Measurements from ENCODE around the gene DDO.
"Not testable (repeated sequence)": the region's sequence is repeated elsewhere in the genome, so short reads cannot be mapped to it uniquely, and the experiment has no call there.

DDO gene, protein sequence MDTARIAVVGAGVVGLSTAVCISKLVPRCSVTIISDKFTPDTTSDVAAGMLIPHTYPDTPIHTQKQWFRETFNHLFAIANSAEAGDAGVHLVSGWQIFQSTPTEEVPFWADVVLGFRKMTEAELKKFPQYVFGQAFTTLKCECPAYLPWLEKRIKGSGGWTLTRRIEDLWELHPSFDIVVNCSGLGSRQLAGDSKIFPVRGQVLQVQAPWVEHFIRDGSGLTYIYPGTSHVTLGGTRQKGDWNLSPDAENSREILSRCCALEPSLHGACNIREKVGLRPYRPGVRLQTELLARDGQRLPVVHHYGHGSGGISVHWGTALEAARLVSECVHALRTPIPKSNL

GRCh38 chr6:110415086-110415916 is at the start of gene DDO:
Gene DDO (minus strand): TSS chr6:110415575. CDS start chr6:110413462, 2,113 bp downstream.
- H3K4me1 Mint-ChIP-seq, result peaks cover 3% of the 10 kb centered on the region
- peaks cover 9% of the 10 kb centered on the region for H3K27me3 Mint-ChIP-seq
- no peak for ATAC-seq
- H3K9me3 Mint-ChIP-seq, result no peaks in the 10 kb centered on the region
- no peaks in the 10 kb centered on the region for H3K36me3 Mint-ChIP-seq (ENCODE audit: low read depth)
- peak within 1 kb of the TSS; percentile 27 for H3K4me3 Mint-ChIP-seq
- no peak for DNase-seq
- no peak within 1 kb of the TSS for H3K27ac Mint-ChIP-seq

DNA sequence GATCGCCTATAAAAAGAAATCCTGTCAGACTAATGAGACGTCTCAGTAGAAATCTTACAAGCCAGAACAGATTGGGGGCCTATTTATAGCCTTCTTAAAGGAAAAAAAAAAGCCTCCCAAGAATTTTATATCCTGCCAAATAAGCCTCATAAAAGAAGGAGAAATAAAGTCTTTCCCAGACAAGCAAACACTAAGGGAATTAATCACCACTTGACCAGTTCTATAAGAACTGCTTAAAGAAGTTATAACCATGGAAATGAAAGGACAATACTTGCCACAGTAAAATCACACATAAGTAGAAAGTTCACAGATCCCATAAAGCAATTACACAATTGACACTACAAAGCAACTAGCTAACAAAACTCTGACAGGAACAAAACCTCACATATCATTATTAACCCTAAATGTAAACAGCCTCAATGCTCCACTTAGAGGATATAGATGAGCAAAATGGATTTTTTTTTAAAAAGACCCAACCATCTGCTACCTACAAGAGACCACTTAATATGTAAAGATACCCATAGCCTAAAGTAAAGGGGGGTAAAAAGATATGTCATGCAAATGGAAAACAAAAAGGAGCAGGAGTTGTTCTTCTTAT is 47.6 kb upstream of the DDO start:
- H3K27ac Mint-ChIP-seq, result no peak overlapping the region
- peaks cover 28% of the 10 kb centered on the region for H3K9me3 Mint-ChIP-seq
- H3K27me3 Mint-ChIP-seq, result peaks cover 4% of the 10 kb centered on the region
- no peak for DNase-seq
- no peak overlapping the region for H3K4me3 Mint-ChIP-seq
- ATAC-seq, result no peak
- peaks cover 7% of the 10 kb centered on the region for H3K36me3 Mint-ChIP-seq (ENCODE audit: low read depth)
- no peaks in the 10 kb centered on the region for H3K4me1 Mint-ChIP-seq

DNA sequence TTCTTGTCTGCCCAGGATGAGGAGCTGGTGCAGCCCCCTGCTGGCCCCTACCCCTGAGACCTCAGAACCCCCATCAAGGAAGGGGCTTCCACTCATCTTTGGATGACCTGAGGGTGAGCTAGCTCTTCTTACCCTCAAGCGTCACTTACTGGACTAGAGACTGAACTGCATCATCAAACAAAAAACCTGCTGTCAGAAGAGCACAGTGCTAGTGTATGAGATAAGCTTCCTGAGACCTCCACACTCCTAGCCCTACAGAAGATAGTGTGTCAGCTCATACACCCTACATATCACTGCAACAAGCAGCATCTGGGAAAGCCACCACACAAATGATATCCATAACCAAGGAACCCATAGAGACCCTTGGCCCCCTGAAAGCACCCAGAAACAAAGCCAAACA is 46.0 kb upstream of the DDO start:
- no peak overlapping the region for H3K4me3 Mint-ChIP-seq
- DNase-seq, result no peak
- H3K36me3 Mint-ChIP-seq (ENCODE audit: low read depth), result peaks cover 7% of the 10 kb centered on the region
- peaks cover 4% of the 10 kb centered on the region for H3K27me3 Mint-ChIP-seq
- no peaks in the 10 kb centered on the region for H3K4me1 Mint-ChIP-seq
- no peak overlapping the region for H3K27ac Mint-ChIP-seq
- H3K9me3 Mint-ChIP-seq, result peaks cover 28% of the 10 kb centered on the region
- no peak for ATAC-seq

GRCh38 chr6:110459137-110459536 is 43.8 kb upstream of the DDO start:
- DNase-seq, result no peak
- Mint-ChIP-seq H3K36me3 (ENCODE audit: low read depth) (peaks cover 7% of the 10 kb centered on the region), H3K27ac (no peak overlapping the region), H3K27me3 (peaks cover 2% of the 10 kb centered on the region), H3K4me3 (no peak overlapping the region), H3K4me1 (no peaks in the 10 kb centered on the region), H3K9me3 (peaks cover 24% of the 10 kb centered on the region)
- no peak for ATAC-seq

DNA sequence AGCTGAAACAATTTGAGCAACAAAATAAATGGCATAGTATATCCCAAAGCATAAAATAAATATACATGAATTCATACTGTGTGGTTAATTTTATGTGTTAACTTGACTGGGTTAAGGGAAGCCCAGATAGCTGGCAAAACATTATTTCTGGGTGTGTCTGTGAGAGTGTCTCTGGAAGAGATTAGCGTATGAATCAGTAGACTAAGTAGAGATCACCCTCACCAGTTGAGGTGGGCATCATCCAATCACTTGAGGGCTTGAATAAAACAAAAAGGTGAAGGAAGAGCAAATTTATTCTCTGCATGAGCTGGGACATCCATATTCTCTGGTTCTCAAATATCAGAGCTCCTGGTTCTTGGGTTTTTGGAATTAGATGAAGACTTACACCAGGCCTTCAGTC is 43.1 kb upstream of the DDO start:
- peaks cover 7% of the 10 kb centered on the region for H3K36me3 Mint-ChIP-seq (ENCODE audit: low read depth)
- ATAC-seq (no peak), DNase-seq (no peak)
- no peak overlapping the region for H3K27ac Mint-ChIP-seq
- H3K27me3 Mint-ChIP-seq, result peaks cover 2% of the 10 kb centered on the region
- H3K9me3 Mint-ChIP-seq, result peaks cover 18% of the 10 kb centered on the region
- H3K4me3 Mint-ChIP-seq, result no peak overlapping the region
- H3K4me1 Mint-ChIP-seq, result no peaks in the 10 kb centered on the region

GRCh38 chr6:110457567-110458175 is 42.3 kb upstream of the DDO start:
- H3K27ac Mint-ChIP-seq; ATAC-seq; H3K27me3 Mint-ChIP-seq; H3K4me3 Mint-ChIP-seq; H3K4me1 Mint-ChIP-seq; H3K36me3 Mint-ChIP-seq (ENCODE audit: low read depth): not testable (repeated sequence)
- H3K9me3 Mint-ChIP-seq, result peaks cover 10% of the 10 kb centered on the region
- DNase-seq, result peak; percentile 16

DNA sequence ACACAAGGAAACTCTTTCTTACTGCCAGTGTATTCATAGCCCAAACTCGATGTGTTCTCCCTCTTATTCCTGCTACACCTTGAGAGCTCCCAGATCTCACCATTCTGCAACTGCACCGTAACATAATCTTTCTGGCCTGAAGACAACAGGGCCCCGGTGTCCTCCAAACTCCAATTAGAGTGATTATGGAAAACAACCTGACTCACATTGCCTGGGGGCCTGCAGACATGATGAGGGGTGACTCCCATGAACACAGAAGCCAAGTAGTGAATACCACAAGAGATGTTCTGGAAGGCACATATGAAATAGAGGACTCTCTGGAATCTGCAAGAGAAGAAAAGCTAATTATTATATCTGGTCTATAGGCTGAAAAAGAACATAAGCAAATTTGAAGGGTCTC is 41.3 kb upstream of the DDO start:
- Mint-ChIP-seq H3K4me1 (no peaks in the 10 kb centered on the region), H3K9me3 (peaks cover 4% of the 10 kb centered on the region), H3K36me3 (ENCODE audit: low read depth) (peaks cover 4% of the 10 kb centered on the region), H3K27me3 (peaks cover 7% of the 10 kb centered on the region), H3K4me3 (no peak overlapping the region), H3K27ac (no peak overlapping the region)
- ATAC-seq (no peak), DNase-seq (no peak)

- Mint-ChIP-seq H3K27me3 (peaks cover 5% of the 10 kb centered on the region), H3K27ac (no peak overlapping the region), H3K4me1 (no peaks in the 10 kb centered on the region), H3K9me3 (no peaks in the 10 kb centered on the region), H3K36me3 (ENCODE audit: low read depth) (no peaks in the 10 kb centered on the region), H3K4me3 (no peak overlapping the region)
- ATAC-seq, result no peak
- DNase-seq, result no peak
Observed at GRCh38 chr6:110449541-110449895, 34.1 kb upstream of the DDO start.

GRCh38 chr6:110448846-110449540 is 33.6 kb upstream of the DDO start:
- ATAC-seq (no peak), DNase-seq (no peak)
- Mint-ChIP-seq H3K27me3 (peaks cover 5% of the 10 kb centered on the region), H3K4me3 (no peak overlapping the region), H3K36me3 (ENCODE audit: low read depth) (no peaks in the 10 kb centered on the region), H3K4me1 (no peaks in the 10 kb centered on the region), H3K9me3 (no peaks in the 10 kb centered on the region), H3K27ac (no peak overlapping the region)

- Mint-ChIP-seq H3K27ac (no peak overlapping the region), H3K36me3 (ENCODE audit: low read depth) (no peaks in the 10 kb centered on the region), H3K9me3 (no peaks in the 10 kb centered on the region), H3K4me1 (no peaks in the 10 kb centered on the region), H3K4me3 (no peak overlapping the region), H3K27me3 (peaks cover 11% of the 10 kb centered on the region)
- DNase-seq (no peak), ATAC-seq (no peak)
Observed at GRCh38 chr6:110447761-110448160, 32.4 kb upstream of the DDO start.

DNA sequence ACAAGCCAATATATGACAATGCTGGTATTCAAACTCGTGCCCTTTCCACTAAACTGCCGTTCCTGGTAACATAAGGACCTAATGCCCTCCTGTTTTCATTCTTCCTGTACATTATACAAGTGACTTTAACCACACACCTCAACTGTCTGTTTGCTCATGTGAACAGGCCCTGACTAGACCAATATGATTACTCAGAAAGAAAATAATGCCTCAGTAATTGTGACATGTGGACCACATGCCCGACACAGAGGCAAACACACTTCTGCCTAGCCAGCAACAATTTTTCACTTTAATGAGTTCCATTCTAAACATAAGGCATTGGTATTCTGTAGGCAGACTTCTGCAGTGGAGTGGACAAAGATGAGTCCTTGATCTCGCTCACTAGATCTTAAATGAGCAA is 31.0 kb upstream of the DDO start:
- H3K9me3 Mint-ChIP-seq, result no peaks in the 10 kb centered on the region
- H3K27ac Mint-ChIP-seq, result no peak overlapping the region
- DNase-seq (no peak), ATAC-seq (no peak)
- H3K4me3 Mint-ChIP-seq, result no peak overlapping the region
- no peaks in the 10 kb centered on the region for H3K36me3 Mint-ChIP-seq (ENCODE audit: low read depth)
- no peaks in the 10 kb centered on the region for H3K4me1 Mint-ChIP-seq
- peaks cover 11% of the 10 kb centered on the region for H3K27me3 Mint-ChIP-seq

GRCh38 chr6:110440026-110440425 is 24.7 kb upstream of the DDO start:
- no peak for DNase-seq
- H3K4me3 Mint-ChIP-seq, result no peak overlapping the region
- no peaks in the 10 kb centered on the region for H3K36me3 Mint-ChIP-seq (ENCODE audit: low read depth)
- no peaks in the 10 kb centered on the region for H3K9me3 Mint-ChIP-seq
- no peaks in the 10 kb centered on the region for H3K4me1 Mint-ChIP-seq
- no peak overlapping the region for H3K27ac Mint-ChIP-seq
- ATAC-seq, result no peak
- peaks cover 18% of the 10 kb centered on the region for H3K27me3 Mint-ChIP-seq

DNA sequence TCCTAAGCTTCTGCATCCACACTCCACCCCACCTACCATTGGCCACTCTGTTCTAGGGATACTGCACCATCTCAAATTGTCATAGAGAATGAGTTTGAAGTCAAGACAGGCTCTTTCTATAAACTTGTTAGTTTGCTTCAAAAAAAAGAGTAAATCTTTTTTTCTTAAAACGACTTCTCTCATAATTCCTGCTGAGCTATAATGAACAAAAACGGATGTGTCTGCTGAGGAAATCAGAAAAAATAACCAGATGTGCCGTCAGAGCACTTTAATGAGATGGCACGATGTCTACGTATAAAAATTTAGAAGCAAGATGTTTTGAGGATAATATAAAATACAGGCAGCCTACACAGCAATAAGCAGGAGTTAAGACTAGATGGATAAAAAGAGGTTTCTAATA is 24.0 kb upstream of the DDO start:
- no peak overlapping the region for H3K27ac Mint-ChIP-seq
- H3K9me3 Mint-ChIP-seq, result no peaks in the 10 kb centered on the region
- H3K4me1 Mint-ChIP-seq, result no peaks in the 10 kb centered on the region
- no peak for ATAC-seq
- no peak for DNase-seq
- H3K4me3 Mint-ChIP-seq, result no peak overlapping the region
- no peaks in the 10 kb centered on the region for H3K36me3 Mint-ChIP-seq (ENCODE audit: low read depth)
- peaks cover 18% of the 10 kb centered on the region for H3K27me3 Mint-ChIP-seq

DNA sequence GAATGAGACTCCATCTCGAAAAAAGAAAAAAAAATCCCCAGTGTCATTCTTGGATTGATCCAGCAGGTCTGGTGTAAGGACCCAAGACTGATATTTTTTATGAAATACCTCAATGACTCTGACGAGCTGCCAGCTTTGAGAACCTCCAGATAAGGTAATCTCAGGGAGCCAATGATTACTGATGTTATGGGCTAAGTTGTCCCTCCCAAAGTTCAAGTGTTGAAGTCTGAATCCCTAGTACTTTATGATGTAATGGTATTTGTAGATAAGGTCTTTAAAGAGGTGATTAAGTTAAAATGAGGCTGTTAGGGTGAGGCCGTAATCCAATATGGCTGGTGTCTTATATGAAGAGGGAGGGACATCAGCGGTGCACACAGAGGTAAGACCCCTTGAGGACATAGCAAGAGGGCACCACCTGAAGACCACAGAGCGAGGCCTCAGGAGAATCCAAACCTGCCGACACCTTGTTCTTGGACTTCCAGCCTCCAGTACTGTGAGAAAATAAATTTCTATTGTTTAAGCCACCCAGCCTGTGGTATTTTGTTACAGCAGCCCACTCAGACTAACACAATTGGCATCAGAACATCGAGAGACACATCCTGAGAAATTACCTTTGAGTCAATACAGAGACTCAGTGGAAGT is 19.7 kb upstream of the DDO start:
- no peaks in the 10 kb centered on the region for H3K9me3 Mint-ChIP-seq
- H3K4me3 Mint-ChIP-seq, result no peak overlapping the region
- H3K36me3 Mint-ChIP-seq (ENCODE audit: low read depth), result no peaks in the 10 kb centered on the region
- no peak for DNase-seq
- no peak overlapping the region for H3K27ac Mint-ChIP-seq
- no peak for ATAC-seq
- peaks cover 5% of the 10 kb centered on the region for H3K27me3 Mint-ChIP-seq
- no peaks in the 10 kb centered on the region for H3K4me1 Mint-ChIP-seq

All from activated naive CD8-positive, alpha-beta T cell treated with anti-CD3 and anti-CD28 coated beads, Interleukin-2, amount 50 U/mL, for 24 hours (primary cell).